BJ (cell line): ENCODE data around the gene OSTF1. TPM values are rescaled to one million over a fixed set of nuclear protein-coding genes. Genes with fewer than 3 reads are reported as not detected.

Experiments
- CTCF ChIA-PET: fragments of 350-600 bp; formaldehyde crosslinking; extraction: SDS; loops from one replicate; lab custom pipeline; 2021; ENCODE audit warnings: antibody characterized with exemption, inconsistent platforms; lab: Yijun Ruan, JAX
- POLR2A ChIA-PET: fragments of 300-600 bp; sonication (Branson Sonifier 250); formaldehyde crosslinking; extraction: SDS; loops from one replicate; lab custom pipeline; 2021; ENCODE audit warnings: antibody characterized with exemption; lab: Charles Lee
- DNase-seq: peaks from one replicate; pipeline ENCODE4 v3.0.0-alpha.2; 2011; ENCODE audit warnings: low read depth
- H3K27me3 ChIP-seq: 2 replicates; pipeline ENCODE4 v1.6.0; 2011; ENCODE audit warnings: low read length; ENCODE audit not compliant: control insufficient read depth, insufficient read depth
- H3K36me3 ChIP-seq: 2 replicates; pipeline ENCODE4 v1.5.1; 2011; ENCODE audit warnings: low read length; ENCODE audit not compliant: control insufficient read depth, insufficient read depth
- H3K4me3 ChIP-seq: 2 replicates; pipeline ENCODE4 v1.5.1; 2011; ENCODE audit warnings: low read depth, mild to moderate bottlenecking, control low read depth, low read length
- CTCF ChIP-seq: IDR thresholded peaks from 2 replicates; pipeline ENCODE4 v1.5.1; 2011; ENCODE audit warnings: low read depth, mild to moderate bottlenecking, control low read depth, inconsistent platforms, low read length, moderate library complexity; ENCODE audit not compliant: insufficient read depth
- polyA plus RNA-seq: library from polyadenylated mRNA; depleted of rRNA; stranded (reverse); fragments of >200 nt; gene quantifications from 2 replicates; pipeline ENCODE4 v1.2.3, GENCODE V29; 2011

Gene OSTF1
- polyA plus RNA-seq, 1 experiment = 15.5 TPM

GRCh38 chr9:75087289-75087823 is 958 bp upstream of the OSTF1 start:
- ChIA-PET POLR2A (no interaction called here), CTCF (interaction anchor here (0.6 to 1.6 kb wide), 9 partner anchors 9 to 318 kb away, joined by 3 to 7 read pairs (median 3); no protein-coding TSS in a partner anchor)
- 0 out of 2 replicates have a peak, but pooled peaks have one; percentile 8 for TF ChIP-seq CTCF
- Histone ChIP-seq H3K4me3 (peak overlapping the region; percentile 97), H3K27me3 (no peaks in the 10 kb centered on the region), H3K36me3 (no peaks in the 10 kb centered on the region; the same call in 1 of the 2 replicates)
- no peak for DNase-seq

GRCh38 chr9:75088646-75089372 is 495 bp downstream of the OSTF1 start:
- H3K4me3 ChIP-seq = peak overlapping the region; percentile 94
- POLR2A ChIA-PET = interaction anchor here (0.6 kb wide), 1 partner anchor 20 kb away, joined by 3 read pairs; no protein-coding TSS in a partner anchor
- CTCF ChIA-PET = interaction anchor here (0.7 to 1.6 kb wide), 4 partner anchors 8 to 97 kb away, joined by 3 to 7 read pairs (median 3); no protein-coding TSS in a partner anchor
- H3K27me3 ChIP-seq = no peaks in the 10 kb centered on the region
- no peak for DNase-seq
- TF ChIP-seq CTCF = peak; percentile 65
- H3K36me3 ChIP-seq = no peaks in the 10 kb centered on the region

DNA sequence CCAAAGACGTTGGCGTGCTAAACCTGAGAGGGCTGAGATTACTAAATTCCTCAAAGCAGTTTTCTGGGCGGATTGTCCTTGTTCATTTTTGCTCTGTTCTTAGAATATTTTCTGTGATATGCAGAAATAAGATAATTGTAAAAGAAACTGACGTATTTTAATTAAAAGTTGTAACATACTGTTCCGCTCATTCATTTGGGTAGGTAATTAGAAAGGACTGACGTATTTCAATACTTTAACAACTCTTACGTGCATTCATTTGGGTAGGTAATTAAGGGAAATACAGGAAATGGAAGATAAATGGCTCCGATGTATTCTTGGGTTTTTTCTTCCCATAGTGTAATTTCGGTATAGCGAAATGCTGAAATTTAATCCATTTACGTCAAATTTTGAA is 1.1 kb downstream of the OSTF1 start:
- no peak for DNase-seq
- H3K4me3 ChIP-seq = peak overlapping the region; percentile 94
- H3K36me3 ChIP-seq = no peaks in the 10 kb centered on the region
- ChIA-PET POLR2A (interaction anchor here (0.6 kb wide), 1 partner anchor 19 kb away, joined by 3 read pairs; no protein-coding TSS in a partner anchor), CTCF (interaction anchor here (0.7 to 1.1 kb wide), 4 partner anchors 8 to 17 kb away, joined by 3 to 4 read pairs (median 3); no protein-coding TSS in a partner anchor)
- no peaks in the 10 kb centered on the region for H3K27me3 ChIP-seq
- no peak for TF ChIP-seq CTCF

DNA sequence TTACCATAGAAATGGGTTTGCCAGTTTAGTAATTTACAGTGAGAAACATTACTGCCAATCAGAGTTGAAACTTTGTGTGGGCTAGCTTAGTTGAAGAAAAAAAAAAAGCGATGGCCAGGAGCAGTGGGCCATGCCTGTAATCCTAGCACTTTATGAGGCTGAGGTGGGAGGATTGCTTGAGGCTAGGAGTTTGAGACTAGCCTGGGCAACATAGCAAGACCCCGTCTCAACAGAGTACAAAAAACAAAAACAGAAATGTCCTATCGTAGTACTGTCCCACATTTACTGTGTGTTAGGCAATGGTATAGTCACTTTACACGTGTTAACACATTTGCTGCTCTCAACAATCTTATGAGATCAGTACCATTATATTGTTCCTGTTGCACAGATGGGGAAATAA is 2.3 kb downstream of the OSTF1 start:
- no peaks in the 10 kb centered on the region for H3K36me3 ChIP-seq
- ChIA-PET POLR2A (no interaction called here), CTCF (interaction anchor here (1.0 to 1.1 kb wide), 3 partner anchors 13 to 94 kb away, joined by 3 to 4 read pairs (median 4); no protein-coding TSS in a partner anchor)
- H3K27me3 ChIP-seq = no peaks in the 10 kb centered on the region
- no peak for DNase-seq
- no peak for TF ChIP-seq CTCF
- no peak overlapping the region for H3K4me3 ChIP-seq

- POLR2A ChIA-PET = no interaction called here
- CTCF ChIA-PET = no interaction called here
These were observed 4.5 kb downstream of the OSTF1 start for GRCh38 chr9:75092766-75093165.

More at GRCh38 chr9:75092766-75093165, 4.5 kb downstream of the OSTF1 start:
- H3K4me3 ChIP-seq = no peak overlapping the region
- H3K36me3 ChIP-seq = no peaks in the 10 kb centered on the region
- H3K27me3 ChIP-seq = no peaks in the 10 kb centered on the region
- no peak for DNase-seq
- no peak for TF ChIP-seq CTCF
